Fibroblast of lung (primary cell): Measurements from ENCODE around the gene LRRC8C. TPM values are rescaled to one million over a fixed set of nuclear protein-coding genes. Genes with fewer than 3 reads are reported as not detected.

Source experiments
- DNase-seq, 2 donors: peaks; one replicate each; pipeline versions ENCODE4 v3.0.0 to v3.0.0-alpha.2; 2010; ENCODE audit warnings: low read depth in 2 of 2
- H2AFZ ChIP-seq: 2 replicates; pipeline ENCODE4 v1.5.1; 2012; ENCODE audit warnings: low read length, control low read depth, inconsistent platforms
- H3K27ac ChIP-seq: 2 replicates; pipeline ENCODE4 v1.5.1; 2011; ENCODE audit warnings: low read length, control low read depth; ENCODE audit not compliant: insufficient read depth
- H3K27me3 ChIP-seq: 2 replicates; pipeline ENCODE4 v1.5.1; 2011; ENCODE audit warnings: mild to moderate bottlenecking, low read length; ENCODE audit not compliant: control insufficient read depth, insufficient read depth
- H3K36me3 ChIP-seq: 2 replicates; pipeline ENCODE4 v1.5.1; 2011; ENCODE audit warnings: low read length; ENCODE audit not compliant: control insufficient read depth, insufficient read depth
- H3K4me1 ChIP-seq: 2 replicates; pipeline ENCODE4 v1.5.1; 2011; ENCODE audit warnings: low read length; ENCODE audit not compliant: control insufficient read depth, insufficient read depth; ENCODE audit errors: extremely low read depth
- H3K4me2 ChIP-seq: 2 replicates; pipeline ENCODE4 v1.5.1; 2011; ENCODE audit warnings: low read length, control low read depth; ENCODE audit not compliant: insufficient read depth; ENCODE audit errors: extremely low read depth
- H3K4me3 ChIP-seq, 4 experiments: fragments of 200-600 bp in 1 of 4; sonication (generic) in 1 of 4; replicated peaks in 1 of 4; 2 replicates each; pipeline ENCODE4 v1.5.1; 2011 to 2016; ENCODE audit warnings: low read length in 4 of 4, low read depth in 3 of 4, mild to moderate bottlenecking in 3 of 4, control low read depth in 2 of 4, inconsistent platforms in 1 of 4, mixed read lengths in 1 of 4; ENCODE audit not compliant: insufficient read depth in 1 of 4; ENCODE audit errors: control extremely low read depth in 1 of 4
- H3K79me2 ChIP-seq: 2 replicates; pipeline ENCODE4 v1.5.1; 2012; ENCODE audit warnings: mild to moderate bottlenecking, low read length, inconsistent platforms; ENCODE audit not compliant: control insufficient read depth, insufficient read depth
- H3K9ac ChIP-seq: 2 replicates; pipeline ENCODE4 v1.5.1; 2011; ENCODE audit warnings: mild to moderate bottlenecking, low read length, control low read depth; ENCODE audit not compliant: insufficient read depth
- H3K9me3 ChIP-seq: 2 replicates; pipeline ENCODE4 v1.5.1; 2012; ENCODE audit warnings: low read depth, low read length; ENCODE audit not compliant: control insufficient read depth, insufficient read depth
- H4K20me1 ChIP-seq: 2 replicates; pipeline ENCODE4 v1.5.1; 2011; ENCODE audit warnings: low read length; ENCODE audit not compliant: control insufficient read depth, insufficient read depth; ENCODE audit errors: extremely low read depth
- CTCF ChIP-seq, 2 donors: IDR thresholded peaks in 1 of 2; conservative IDR thresholded peaks in 1 of 2; 1 replicate in 1 of 2; 2 replicates in 1 of 2; pipeline ENCODE4 v1.5.1; 2011 to 2012; ENCODE audit warnings: low read length in 2 of 2, control low read depth in 1 of 2, inconsistent platforms in 1 of 2, low read depth in 1 of 2, mild to moderate bottlenecking in 1 of 2
- EZH2 ChIP-seq: IDR thresholded peaks from 2 replicates; pipeline ENCODE4 v1.5.1; 2012; ENCODE audit warnings: low read length, control low read depth, mild to moderate bottlenecking; ENCODE audit errors: missing control alignments
- polyA plus RNA-seq, 2 donors: library from polyadenylated mRNA; depleted of rRNA in 1 of 2; stranded (reverse) in 1 of 2; unstranded in 1 of 2; fragments of >200 nt; gene quantifications; 2 replicates each; pipeline ENCODE4 v1.2.1, GENCODE V29; 2011 to 2012; ENCODE audit warnings: missing spikeins in 1 of 2
- total RNA-seq: library from RNA; depleted of rRNA; stranded (reverse); fragments of >200 nt; gene quantifications from 2 replicates; pipeline ENCODE4 v1.2.1, GENCODE V29; 2014

The LRRC8C gene
- total and polyA plus RNA-seq, 2 donors (not counting 1 experiment from before 2014, with no cell fraction given), result 5.4 to 13.2 TPM

DNA sequence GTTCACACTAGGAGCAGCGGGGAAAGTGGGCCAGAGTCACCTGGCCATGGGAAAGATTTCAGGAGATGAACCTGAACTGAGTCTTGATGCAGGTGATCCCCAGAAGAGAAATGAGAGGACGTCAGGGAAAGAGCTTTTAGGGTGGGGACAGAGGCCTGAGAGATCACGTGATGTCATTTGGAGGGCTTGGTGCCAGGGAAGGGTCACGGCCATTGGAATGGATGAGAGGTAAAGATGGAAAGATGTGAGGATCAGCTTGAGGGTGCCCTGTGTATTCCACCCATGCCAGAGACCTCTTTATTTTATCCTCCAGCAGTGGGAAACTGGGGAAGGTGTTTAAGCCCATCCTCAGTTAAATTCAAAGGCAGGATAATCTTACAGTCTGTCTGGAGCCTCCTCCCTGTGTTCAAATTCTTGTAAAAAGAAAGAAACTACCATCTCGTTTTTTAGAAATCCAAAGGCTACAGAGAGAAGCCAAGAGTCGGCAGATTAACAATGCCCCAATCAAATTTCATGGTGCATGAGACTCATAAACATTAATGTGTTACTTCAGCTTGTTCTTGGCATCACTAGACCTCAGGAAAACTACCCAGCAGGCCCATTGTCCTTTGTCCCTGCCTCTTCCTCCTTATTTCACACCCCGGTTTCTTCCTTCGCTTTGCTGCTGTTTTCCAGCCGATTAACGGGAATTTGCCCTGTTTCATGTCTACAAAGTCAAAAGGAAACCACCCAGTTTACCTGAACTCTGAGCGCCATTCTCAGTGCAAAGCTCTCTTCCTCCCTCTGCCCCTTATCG, 94.8 kb downstream of the LRRC8C start:
- Histone ChIP-seq H3K4me3 (no peak overlapping the region), H3K36me3 (no peaks in the 10 kb centered on the region), H3K27ac (no peak overlapping the region), H2AFZ (no peak overlapping the region), H3K9me3 (no peaks in the 10 kb centered on the region), H3K9ac (no peak overlapping the region), H3K4me1 (peaks cover 6% of the 10 kb centered on the region), H3K4me2 (no peak overlapping the region), H3K27me3 (no peaks in the 10 kb centered on the region), H3K79me2 (no peaks in the 10 kb centered on the region), H4K20me1 (no peaks in the 10 kb centered on the region)
- TF ChIP-seq EZH2 (no peak), CTCF (conservative IDR thresholded peaks at IDR 0.05 in 1 of 2, IDR thresholded peaks at IDR 0.05 in 1 of 2; ENCODE audit: low read depth in 1 of 2, low read length in 2 of 2) (no peak)
- DNase-seq, result no peak

GRCh38 chr1:89728381-89728780, 95.5 kb downstream of the LRRC8C start:
- H3K4me2 ChIP-seq, result no peak overlapping the region
- DNase-seq, result no peak

GRCh38 chr1:89732206-89732605, 99.3 kb downstream of the LRRC8C start:
- Histone ChIP-seq H3K4me3 (no peak overlapping the region), H3K27me3 (no peaks in the 10 kb centered on the region), H3K4me1 (no peaks in the 10 kb centered on the region), H3K79me2 (no peaks in the 10 kb centered on the region), H2AFZ (no peak overlapping the region), H3K9me3 (no peaks in the 10 kb centered on the region), H4K20me1 (no peaks in the 10 kb centered on the region), H3K4me2 (no peak overlapping the region), H3K27ac (no peak overlapping the region), H3K36me3 (no peaks in the 10 kb centered on the region), H3K9ac (no peak overlapping the region)
- no peak for DNase-seq
- TF ChIP-seq EZH2, result no peak
- TF ChIP-seq CTCF (conservative IDR thresholded peaks at IDR 0.05 in 1 of 2, IDR thresholded peaks at IDR 0.05 in 1 of 2; ENCODE audit: low read depth in 1 of 2, low read length in 2 of 2), result no peak

More at GRCh38 chr1:89728381-89728780, 95.5 kb downstream of the LRRC8C start:
- no peaks in the 10 kb centered on the region for H3K79me2 ChIP-seq
- no peak overlapping the region for H3K4me3 ChIP-seq
- no peaks in the 10 kb centered on the region for H3K27me3 ChIP-seq
- no peaks in the 10 kb centered on the region for H4K20me1 ChIP-seq
- H3K27ac ChIP-seq, result no peak overlapping the region
- no peaks in the 10 kb centered on the region for H3K9me3 ChIP-seq
- H3K4me1 ChIP-seq, result peaks cover 6% of the 10 kb centered on the region
- H3K9ac ChIP-seq, result no peak overlapping the region
- no peak overlapping the region for H2AFZ ChIP-seq
- no peak for TF ChIP-seq EZH2
- TF ChIP-seq CTCF (conservative IDR thresholded peaks at IDR 0.05 in 1 of 2, IDR thresholded peaks at IDR 0.05 in 1 of 2; ENCODE audit: low read depth in 1 of 2, low read length in 2 of 2), result no peak
- H3K36me3 ChIP-seq, result no peaks in the 10 kb centered on the region
